ENCODE results near the gene MALRD1.
"Not testable (repeated sequence)": the region's sequence is repeated elsewhere in the genome, so short reads cannot be mapped to it uniquely, and the experiment has no call there.

Gene MALRD1

GRCh38 chr10:19730167-19730906 is 681.7 kb downstream of the MALRD1 start:
- no peak for TF ChIP-seq CTCF (IDR thresholded peaks at IDR 0.05; ENCODE audit: borderline replicate concordance, insufficient read depth, low read depth, low read length)
- no peak overlapping the region for H3K4me3 ChIP-seq (ENCODE audit: low read depth, low read length)

GRCh38 chr10:19730907-19731217 is 682.3 kb downstream of the MALRD1 start:
- no peak overlapping the region for H3K4me3 ChIP-seq (ENCODE audit: low read depth, low read length)
- no peak for TF ChIP-seq CTCF (IDR thresholded peaks at IDR 0.05; ENCODE audit: borderline replicate concordance, insufficient read depth, low read depth, low read length)

- H3K4me3 ChIP-seq (ENCODE audit: low read depth, low read length) = no peak overlapping the region
- TF ChIP-seq CTCF (IDR thresholded peaks at IDR 0.05; ENCODE audit: borderline replicate concordance, insufficient read depth, low read depth, low read length) = no peak
Observed at GRCh38 chr10:19731560-19731959, 683.0 kb downstream of the MALRD1 start.

- TF ChIP-seq CTCF (IDR thresholded peaks at IDR 0.05; ENCODE audit: borderline replicate concordance, insufficient read depth, low read depth, low read length) = no peak
- H3K4me3 ChIP-seq (ENCODE audit: low read depth, low read length) = no peak overlapping the region
Observed at GRCh38 chr10:19738440-19738839, 689.8 kb downstream of the MALRD1 start.

- not testable (repeated sequence) for H3K4me3 ChIP-seq (ENCODE audit: low read depth, low read length)
Observed at GRCh38 chr10:19739232-19739631, 690.6 kb downstream of the MALRD1 start.

- not testable (repeated sequence) for H3K4me3 ChIP-seq (ENCODE audit: low read depth, low read length)
Observed at GRCh38 chr10:19742144-19742543, 693.5 kb downstream of the MALRD1 start.

GRCh38 chr10:19745672-19746071 is 697.1 kb downstream of the MALRD1 start:
- TF ChIP-seq CTCF (IDR thresholded peaks at IDR 0.05; ENCODE audit: borderline replicate concordance, insufficient read depth, low read depth, low read length) = no peak
- no peak overlapping the region for H3K4me3 ChIP-seq (ENCODE audit: low read depth, low read length)

- no peak overlapping the region for H3K4me3 ChIP-seq (ENCODE audit: low read depth, low read length)
- no peak for TF ChIP-seq CTCF (IDR thresholded peaks at IDR 0.05; ENCODE audit: borderline replicate concordance, insufficient read depth, low read depth, low read length)
Observed at GRCh38 chr10:19749185-19749729, 700.7 kb downstream of the MALRD1 start.
